C1 segment of cervical spinal cord (tissue), 14 donors: ENCODE measurements around the gene COASY.
A peak's percentile ranks its signal among the peaks of the same experiment; 100 is the strongest.
"Not testable (repeated sequence)": the region's sequence is repeated elsewhere in the genome, so short reads cannot be mapped to it uniquely, and the experiment has no call there.

Experiments used
- DNase-seq, 14 donors: peaks; one replicate each; lab custom pipeline; 2025; lab: John Stamatoyannopoulos, UW

The COASY gene

DNA sequence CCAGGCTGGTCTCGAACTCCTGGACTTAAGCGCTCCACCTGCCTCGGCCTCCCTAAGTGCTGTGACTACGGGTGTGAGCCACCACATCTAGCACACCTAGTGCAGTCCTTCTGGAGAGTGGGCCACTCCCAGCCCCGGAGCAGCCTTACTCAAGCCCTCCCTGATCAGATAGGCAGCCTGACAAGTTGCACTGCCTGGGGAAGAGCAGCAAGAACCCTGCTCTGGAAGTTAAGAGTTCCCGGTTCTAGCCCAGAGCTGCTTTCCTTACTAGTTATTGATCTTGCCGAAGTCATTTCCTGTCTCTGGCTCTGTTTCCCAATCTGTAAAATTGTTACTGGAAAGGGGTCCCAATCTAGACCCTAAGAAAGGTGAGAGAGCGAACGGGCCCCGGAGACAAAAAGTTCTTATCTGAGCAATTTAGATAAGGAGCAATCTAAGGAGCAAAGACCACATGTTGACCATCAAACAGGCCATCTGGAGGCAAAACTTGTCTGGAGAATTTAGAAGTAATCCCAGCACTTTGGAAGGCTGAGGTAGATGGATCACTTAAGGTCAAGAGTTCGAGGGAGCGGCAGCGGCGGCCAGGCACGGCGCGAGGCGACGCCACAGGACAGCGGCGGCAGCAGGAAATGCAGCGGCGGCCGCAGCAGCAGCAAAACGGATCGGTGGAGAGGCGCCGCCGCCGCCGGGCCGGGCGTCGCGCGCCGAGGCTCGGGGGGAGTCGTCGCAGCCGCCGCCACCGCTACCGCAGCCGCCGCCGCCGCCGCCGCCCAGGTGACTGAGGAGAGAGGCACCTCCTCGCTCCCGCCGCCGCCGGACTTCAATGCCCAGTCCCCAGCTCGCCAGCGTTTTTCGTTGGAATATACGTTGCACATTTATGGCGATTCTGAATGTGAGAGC, 30.2 kb upstream of the COASY start:
- peak in 9 of 14 donors; percentile 14 to 68 (median 36) for DNase-seq

DNA sequence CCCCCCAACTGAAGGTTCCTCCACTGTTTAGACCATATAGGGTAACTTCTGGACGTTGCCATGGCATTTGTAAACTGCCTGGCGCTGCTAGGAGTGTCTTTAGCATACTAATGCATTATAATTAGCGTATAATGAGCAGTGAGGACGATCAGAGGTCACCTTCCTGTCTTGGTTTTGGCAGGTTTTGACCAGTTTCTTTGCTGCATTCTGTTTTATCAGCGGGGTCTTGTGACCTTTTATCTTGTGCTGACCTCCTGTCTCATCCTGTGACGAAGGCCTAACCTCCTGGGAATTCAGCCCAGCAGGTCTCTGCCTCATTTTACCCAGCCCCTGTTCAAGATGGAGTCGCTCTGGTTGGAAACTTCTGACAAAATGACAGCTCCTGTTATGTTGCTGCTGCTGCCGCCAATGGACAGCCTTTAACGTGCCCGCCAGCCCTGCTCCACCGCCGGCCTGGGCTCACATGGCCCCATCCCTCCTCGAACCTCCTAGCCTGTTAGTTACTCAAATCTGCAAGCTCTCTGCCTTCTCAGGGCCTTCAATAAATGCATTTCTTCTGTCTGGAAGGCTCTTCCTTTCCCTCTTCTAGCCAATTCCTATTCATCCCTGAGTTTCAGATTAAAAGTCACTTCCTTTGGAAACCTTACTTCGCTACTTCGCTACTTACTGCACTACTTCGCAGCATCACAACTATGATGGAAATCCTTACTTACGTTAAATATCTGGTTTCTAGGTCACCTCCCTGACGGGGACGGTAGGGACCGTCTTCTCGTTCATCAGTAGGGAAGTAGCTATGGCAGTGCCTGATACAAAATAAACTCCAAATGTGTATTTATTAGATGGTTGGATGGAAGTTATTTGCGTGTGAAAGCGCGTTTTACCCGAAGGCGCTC, 26.5 kb upstream of the COASY start:
- DNase-seq = peak in 6 of 14 donors; percentile 8 to 54 (median 35)

DNA sequence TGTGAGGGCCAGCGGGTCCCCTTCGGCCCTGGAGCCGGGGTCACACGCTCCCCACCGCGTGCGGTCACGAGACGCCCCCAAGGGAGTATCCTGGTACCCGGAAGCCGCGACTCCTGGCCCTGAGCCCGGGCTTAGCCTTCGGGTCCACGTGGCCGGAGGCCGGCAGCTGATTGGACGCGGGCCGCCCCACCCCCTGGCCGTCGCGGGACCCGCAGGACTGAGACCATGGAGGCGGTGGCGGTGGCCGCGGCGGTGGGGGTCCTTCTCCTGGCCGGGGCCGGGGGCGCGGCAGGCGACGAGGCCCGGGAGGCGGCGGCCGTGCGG, 25.9 kb upstream of the COASY start, which contains the start of gene NAGLU:
Gene NAGLU, plus strand, starts transcription at position 194 of the 324 bp plus-strand sequence. Its CDS starts 32 bp downstream, at position 226.
- DNase-seq = peak; percentile 57 to 98 (median 92)

DNA sequence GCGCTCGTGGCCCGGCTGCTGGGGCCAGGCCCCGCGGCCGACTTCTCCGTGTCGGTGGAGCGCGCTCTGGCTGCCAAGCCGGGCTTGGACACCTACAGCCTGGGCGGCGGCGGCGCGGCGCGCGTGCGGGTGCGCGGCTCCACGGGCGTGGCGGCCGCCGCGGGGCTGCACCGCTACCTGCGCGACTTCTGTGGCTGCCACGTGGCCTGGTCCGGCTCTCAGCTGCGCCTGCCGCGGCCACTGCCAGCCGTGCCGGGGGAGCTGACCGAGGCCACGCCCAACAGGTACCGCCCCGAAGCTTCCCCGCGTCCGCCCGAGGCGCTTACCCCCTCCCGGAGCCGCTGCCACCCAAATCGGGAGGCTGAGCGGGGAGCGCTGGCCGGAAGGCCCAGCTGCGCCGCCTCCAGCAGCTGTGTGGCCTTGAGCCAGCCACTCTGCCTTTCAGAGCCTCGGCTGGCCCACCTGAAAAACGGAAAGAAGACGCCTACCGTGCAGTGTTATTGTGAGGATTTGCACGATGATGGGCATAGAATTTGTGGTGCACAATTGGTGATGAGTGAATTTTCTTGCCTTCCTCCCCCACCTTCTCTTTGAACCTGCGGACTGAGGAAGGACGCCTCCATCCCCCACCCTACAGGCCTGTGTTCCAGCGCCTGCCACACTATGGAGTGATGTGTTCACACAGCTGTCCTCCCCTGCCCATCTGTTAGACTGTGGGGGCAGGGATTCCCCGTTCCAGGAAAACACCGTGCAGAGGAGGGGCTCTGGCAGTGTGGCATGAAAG, 25.4 kb upstream of the COASY start:
- peak in 11 of 14 donors; percentile 46 to 83 (median 68) for DNase-seq

DNA sequence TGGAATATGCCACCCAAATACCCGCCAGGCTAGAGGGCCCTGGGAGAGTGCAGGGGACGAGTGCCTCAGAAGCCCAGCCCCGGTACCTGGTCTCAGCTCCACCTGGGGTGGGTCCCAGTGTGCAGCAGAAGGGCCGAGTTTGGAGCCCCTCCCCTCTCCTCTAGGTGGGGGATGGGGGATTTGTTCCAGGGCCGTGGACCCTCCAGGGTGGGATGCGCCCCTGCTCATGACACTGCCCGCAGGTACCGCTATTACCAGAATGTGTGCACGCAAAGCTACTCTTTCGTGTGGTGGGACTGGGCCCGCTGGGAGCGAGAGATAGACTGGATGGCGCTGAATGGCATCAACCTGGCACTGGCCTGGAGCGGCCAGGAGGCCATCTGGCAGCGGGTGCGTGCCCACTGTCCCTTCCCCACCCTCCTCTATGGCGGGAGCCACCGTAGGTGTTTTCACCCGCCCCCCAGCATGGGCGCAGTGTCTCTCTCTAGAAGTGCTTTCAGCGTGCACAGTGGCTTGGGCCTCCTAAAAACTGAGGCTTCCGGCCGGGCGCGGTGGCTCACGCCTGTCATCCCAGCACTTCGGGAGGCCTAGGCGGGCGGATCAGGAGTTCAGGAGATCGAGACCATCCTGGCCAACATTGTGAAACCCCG, 24.7 kb upstream of the COASY start:
- DNase-seq = no peak

DNA sequence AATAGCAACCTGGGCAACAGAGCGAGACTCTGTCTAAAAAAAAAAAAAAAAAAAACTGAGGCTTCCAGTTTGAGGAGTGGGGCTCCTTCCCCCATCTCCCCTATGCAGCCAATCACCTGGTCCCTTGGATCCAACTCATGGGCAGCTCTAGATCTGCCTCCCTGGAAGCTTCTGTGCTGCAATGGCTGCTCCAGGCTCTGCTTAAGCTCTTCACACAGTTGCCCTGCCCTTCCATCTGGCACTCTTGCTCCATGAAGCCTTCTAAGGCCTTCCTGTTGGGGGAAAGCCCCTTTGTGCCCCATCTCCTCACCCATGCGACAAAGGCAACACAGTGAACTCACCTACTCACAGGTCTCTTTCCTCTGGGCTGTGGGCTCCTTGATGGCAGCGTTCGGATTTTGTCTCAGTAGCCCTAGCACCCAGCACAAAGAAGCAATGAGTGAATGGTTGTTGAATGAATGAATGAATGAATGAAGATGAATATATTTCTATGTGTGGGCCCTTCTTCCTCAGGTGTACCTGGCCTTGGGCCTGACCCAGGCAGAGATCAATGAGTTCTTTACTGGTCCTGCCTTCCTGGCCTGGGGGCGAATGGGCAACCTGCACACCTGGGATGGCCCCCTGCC, 24.0 kb upstream of the COASY start:
- DNase-seq = no peak

DNA sequence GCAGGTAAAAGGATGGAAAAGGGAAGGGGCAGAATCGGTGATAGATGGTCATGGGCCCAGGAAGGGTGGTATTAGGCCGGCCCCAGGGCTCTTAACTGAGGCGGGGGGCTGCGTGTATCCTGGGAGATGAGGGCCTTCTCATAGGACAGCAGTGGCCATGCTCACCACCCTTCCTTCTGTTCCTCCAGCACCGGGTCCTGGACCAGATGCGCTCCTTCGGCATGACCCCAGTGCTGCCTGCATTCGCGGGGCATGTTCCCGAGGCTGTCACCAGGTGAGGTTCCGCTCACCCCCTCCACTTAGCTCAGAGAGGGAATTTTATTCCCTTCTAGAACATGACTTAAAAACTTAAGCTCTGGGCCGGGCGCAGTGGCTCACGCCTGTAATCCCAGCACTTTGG, 23.5 kb upstream of the COASY start:
- no peak for DNase-seq

DNA sequence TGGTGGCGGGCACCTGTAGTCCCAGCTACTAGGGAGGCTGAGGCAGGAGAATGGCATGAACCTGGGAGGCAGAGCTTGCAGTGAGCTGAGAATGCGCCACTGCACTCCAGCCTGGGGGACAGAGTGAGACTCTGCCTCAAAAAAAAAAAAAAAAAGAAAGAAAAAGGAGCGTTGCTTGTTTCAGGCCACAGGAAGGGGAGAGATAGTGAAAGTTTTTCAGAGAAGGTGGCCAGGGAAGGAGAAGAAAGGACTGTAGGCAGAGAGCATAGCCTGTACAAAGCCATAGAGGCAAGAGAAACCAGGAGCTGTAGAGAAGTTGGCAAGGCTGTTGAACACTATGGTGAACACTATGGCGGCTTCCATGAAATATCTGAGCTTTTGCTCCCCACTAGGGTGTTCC, 21.4 kb upstream of the COASY start:
- not testable (repeated sequence) for DNase-seq

DNA sequence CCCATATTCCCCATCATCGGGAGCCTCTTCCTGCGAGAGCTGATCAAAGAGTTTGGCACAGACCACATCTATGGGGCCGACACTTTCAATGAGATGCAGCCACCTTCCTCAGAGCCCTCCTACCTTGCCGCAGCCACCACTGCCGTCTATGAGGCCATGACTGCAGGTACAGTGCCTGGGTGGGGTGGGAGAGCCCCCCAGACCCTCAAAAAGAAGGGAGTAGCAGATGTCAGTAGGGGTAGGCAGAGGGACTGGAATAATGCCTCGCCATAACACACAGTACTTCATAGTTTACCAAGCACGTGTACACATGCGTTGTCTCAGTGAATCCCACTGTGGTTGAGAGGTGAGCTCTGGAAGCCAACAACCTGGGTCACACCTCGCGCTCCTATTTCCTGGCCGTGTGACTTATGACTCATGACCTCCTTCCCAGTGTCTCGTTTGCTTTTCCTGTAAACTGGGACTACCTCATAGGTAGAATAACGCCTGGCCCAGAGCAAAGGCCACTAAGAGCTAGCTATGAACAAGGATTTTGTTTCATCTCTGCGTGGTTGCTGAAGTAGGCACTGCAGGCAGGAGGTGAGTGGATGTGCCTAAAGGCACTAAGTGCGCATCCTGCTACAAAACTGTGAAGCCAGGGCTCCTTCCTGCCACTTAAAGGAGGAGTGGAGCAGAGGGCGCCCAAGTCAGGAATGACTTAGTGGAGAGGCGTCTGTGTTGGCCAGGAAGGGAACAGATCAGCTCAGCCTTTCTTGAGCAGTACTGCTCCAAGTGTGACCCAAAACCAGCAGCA, 20.7 kb upstream of the COASY start:
- no peak for DNase-seq

DNA sequence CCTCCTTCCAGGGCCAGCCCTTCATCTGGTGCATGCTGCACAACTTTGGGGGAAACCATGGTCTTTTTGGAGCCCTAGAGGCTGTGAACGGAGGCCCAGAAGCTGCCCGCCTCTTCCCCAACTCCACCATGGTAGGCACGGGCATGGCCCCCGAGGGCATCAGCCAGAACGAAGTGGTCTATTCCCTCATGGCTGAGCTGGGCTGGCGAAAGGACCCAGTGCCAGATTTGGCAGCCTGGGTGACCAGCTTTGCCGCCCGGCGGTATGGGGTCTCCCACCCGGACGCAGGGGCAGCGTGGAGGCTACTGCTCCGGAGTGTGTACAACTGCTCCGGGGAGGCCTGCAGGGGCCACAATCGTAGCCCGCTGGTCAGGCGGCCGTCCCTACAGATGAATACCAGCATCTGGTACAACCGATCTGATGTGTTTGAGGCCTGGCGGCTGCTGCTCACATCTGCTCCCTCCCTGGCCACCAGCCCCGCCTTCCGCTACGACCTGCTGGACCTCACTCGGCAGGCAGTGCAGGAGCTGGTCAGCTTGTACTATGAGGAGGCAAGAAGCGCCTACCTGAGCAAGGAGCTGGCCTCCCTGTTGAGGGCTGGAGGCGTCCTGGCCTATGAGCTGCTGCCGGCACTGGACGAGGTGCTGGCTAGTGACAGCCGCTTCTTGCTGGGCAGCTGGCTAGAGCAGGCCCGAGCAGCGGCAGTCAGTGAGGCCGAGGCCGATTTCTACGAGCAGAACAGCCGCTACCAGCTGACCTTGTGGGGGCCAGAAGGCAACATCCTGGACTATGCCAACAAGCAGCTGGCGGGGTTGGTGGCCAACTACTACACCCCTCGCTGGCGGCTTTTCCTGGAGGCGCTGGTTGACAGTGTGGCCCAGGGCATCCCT, 18.5 kb upstream of the COASY start:
- peak in 4 of 14 donors; percentile 17 to 45 (median 21) for DNase-seq

DNA sequence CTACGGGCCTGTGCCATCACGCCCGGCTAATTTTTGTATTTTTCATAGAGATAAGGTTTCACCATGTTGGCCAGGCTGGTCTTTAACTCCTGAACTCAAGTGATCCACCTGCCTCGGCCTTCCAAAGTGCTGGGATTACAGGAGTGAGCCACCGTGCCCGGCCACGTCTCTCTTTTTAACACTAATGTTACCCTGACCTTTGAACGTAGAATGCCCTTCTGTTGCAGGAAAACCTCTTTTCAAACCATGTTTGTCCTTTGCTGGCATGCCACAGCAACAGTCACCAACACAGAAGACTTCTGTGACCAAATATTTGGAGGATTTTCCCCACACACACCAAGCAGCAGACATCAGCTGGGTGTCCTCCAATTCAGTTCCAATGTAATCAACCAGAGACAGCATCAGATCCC, 17.1 kb upstream of the COASY start:
- DNase-seq = no peak

DNA sequence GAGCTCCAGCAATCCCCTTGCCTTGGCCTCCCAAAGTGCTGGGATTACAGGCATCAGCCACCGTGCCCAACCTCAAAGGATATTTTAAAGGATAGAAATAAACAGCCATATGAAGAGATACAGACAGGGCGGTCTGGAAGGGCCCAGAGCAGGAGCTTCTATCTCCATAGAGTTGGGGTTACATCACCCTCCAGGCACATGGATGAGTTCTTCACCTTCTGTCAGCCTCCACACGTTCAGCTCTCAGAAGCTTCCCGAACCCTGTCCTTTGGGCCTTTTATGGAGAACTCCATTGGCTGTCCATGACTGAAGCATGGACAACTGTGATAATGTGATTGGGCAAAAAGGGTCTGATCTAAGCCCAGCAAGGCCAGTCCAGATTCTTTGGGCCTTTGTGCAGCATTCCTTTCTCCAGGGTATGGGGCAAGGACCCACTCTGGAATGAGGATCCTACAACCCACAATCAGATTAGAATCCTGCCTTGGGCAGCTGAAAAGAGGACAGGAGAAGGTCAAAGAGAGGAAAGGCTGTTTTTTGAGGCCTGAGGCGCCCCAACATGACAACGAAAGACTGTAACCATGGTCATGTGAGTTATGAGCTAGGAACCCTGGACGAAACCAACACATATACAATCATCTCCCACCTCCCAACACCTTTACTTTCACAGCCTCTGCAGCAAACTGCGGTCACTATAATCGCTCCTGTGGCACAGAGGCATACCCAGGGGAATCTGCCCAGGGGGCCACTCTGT, 16.0 kb upstream of the COASY start:
- not testable (repeated sequence) for DNase-seq

DNA sequence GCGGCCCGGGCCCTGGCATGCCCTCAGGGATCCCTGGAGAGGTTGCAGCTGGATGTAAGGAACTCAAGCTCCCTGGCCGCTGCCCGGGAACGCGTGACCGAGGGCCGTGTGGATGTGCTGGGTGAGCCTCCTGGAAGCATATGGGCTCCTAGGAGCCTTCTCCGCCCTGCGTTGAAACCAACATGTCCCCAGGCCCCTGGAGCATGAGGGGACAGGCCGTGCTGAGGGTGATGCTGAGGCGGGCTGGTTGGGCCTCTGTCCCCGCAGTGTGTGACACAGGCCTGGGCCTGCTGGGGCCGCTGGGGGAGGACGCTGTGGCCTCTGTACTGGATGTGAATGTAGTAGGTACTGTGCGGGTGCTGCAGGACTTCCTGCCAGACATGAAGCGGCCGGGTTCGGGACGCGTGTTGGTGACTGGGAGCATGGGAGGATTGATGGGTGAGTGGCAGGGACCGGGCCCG, 14.9 kb upstream of the COASY start:
- DNase-seq = no peak

DNA sequence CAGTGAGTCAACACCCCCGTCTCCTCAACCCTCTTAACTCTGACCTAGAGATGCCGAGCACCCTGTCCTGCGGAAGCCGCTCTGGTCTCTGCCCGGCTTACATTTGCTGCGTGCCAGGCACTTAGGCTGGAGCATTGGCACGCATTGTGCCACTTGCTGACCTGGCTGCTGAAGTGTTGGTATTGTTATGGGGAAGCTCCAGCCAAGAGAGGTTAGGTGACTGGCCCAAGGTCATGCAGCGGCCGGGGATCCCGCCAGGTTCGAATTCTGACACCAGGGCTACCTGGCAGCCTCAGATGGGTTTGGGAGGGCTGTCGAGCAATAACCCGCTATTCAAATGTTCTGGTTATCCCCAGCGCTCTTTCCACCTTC, 14.3 kb upstream of the COASY start:
- no peak for DNase-seq

DNA sequence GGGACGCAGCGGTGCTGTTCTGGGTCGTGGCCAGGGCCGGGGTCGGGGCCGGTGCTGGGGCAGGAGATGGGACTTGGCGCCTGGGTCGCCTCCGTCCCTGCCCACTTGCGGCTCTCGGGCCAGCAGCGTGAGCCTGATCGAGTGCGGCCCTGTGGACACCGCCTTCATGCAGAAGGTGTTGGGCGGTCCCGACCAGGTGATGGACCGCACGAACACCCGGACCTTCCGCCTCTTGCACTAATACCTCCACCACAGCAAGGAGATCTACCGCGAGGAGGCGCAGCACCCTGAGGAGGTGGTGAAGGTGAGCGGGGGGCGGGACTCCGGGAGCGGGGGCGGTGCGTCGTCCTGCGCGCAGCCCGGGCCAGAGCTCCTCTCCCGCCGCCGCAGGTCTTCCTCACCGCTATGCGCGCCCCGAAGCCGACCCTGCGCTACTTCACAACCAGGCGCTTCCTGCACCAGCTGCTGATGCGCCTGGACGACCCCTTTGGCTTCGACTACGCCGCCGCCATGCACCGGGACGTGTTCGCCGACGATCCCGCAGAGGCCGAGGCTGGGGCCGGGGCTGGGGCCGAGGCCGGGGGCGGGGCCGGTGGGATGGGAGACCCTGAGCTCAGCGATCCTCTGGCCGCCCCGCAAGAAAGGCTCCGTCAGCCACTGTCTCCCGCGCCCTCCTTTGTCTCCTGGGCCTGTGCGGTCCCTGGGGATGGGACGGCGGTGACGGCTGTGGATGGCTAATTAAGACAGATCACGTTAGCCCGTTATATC, 13.7 kb upstream of the COASY start:
- DNase-seq = peak in 1 of 14 donors; percentile 48

DNA sequence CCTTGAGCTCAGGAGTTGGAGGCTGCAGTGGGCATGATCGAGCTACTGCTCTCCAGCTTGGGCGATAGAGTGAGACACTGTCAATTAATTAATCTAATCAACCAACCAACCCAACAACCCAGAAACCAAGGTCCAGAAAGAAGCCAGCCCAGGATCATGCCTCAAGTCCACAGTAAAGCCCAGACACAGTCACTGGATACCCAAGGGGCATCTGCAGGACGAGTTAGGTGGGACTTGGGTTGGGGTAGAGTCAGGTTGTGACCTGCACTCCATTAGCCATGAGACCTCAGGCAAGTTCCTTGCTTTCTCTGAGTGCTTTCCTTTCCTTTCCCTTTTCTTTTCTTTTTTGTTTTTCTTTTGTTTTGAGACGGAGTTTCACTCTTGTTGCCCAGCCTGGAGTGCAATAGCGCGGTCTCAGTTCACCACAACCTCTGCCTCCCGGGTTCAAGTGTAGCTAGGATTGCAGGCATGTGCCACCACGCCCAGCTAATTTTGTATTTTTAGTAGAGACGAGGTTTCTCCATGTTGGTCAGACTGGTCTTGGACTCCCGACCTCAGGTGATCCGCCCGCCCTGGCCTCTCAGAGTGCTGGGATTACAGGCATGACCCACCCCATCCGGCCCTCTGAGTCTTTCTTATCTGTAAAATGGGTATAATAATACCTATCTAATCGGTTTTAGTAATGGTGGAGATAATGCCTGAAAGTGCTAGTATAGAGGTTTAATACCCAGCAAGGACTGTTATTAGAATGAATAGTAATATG, 12.8 kb upstream of the COASY start:
- DNase-seq = no peak
